Right lobe of liver (tissue), 6 donors: Measurements from ENCODE around the gene SPATA2L. TPM values are rescaled to one million over a fixed set of nuclear protein-coding genes. Genes with fewer than 3 reads are reported as not detected.

Experiments
- ATAC-seq, 4 donors: fragments of 200-7000 bp; cut with Tn5 transposase; one replicate each; pipeline ENCODE4 v1.9.1; 2020; ENCODE audit warnings: mild to moderate bottlenecking in 4 of 4, moderate library complexity in 4 of 4
- DNase-seq, 3 donors: peaks; one replicate each; pipeline ENCODE4 v3.0.0-alpha.2; 2020
- H3K27ac ChIP-seq, 3 donors: fragments of 200-600 bp; one replicate each; pipeline ENCODE4 v1.8.0; 2022
- H3K27me3 ChIP-seq, 2 donors: fragments of 200-600 bp; one replicate each; pipeline ENCODE4 v1.8.0; 2022
- H3K36me3 ChIP-seq, 4 donors: fragments of 200-600 bp; sonication (generic) in 1 of 4; one replicate each; pipeline versions ENCODE4 v1.5.1 to v1.8.0; 2017 to 2022; ENCODE audit warnings: control low read depth in 1 of 4
- H3K4me1 ChIP-seq, 4 donors: fragments of 200-600 bp; sonication (generic) in 1 of 4; one replicate each; pipeline versions ENCODE4 v1.5.1 to v1.8.0; 2017 to 2022; ENCODE audit warnings: control low read depth in 1 of 4
- H3K4me3 ChIP-seq, 3 donors: fragments of 200-600 bp; one replicate each; pipeline ENCODE4 v1.8.0; 2022
- H3K9me3 ChIP-seq, 4 donors: fragments of 200-600 bp; sonication (generic) in 1 of 4; one replicate each; pipeline versions ENCODE4 v1.5.1 to v1.8.0; 2017 to 2022; ENCODE audit warnings: control low read depth in 1 of 4
- CTCF ChIP-seq, 4 donors: fragments of 200-600 bp in 3 of 4; fragments of 450-650 bp in 1 of 4; IDR thresholded peaks; one replicate each; pipeline versions ENCODE4 v1.5.1 to v1.8.0; 2016 to 2022; ENCODE audit warnings: antibody characterized with exemption in 4 of 4, mild to moderate bottlenecking in 2 of 4
- POLR2A ChIP-seq: fragments of 450-650 bp; IDR thresholded peaks from one replicate; pipeline ENCODE4 v1.6.1; 2017; ENCODE audit warnings: antibody characterized with exemption, mild to moderate bottlenecking
- WGBS: methylation state at CpG from one replicate; pipeline ENCODE4 v1.1.6; 2018; ENCODE audit warnings: low coverage, low lambda C conversion rate; ENCODE audit not compliant: insufficient coverage; ENCODE audit errors: missing lambda C conversion rate; 5-methylcytosine and 5-hydroxymethylcytosine counted together
- intact Hi-C, 2 donors: fragments of 100-400 bp; cut with DNase I; formaldehyde crosslinking; loops; one replicate each; pipeline versions ENCODE4 v1.11.2 to v1.14.1; 2022
- total RNA-seq, 6 experiments: library from RNA; depleted of rRNA in 2 of 6; stranded (reverse); fragments of >200 nt in 2 of 6; fragmentation: NEBNext Ultra II Directional in 3 of 6; extraction: Animal tissue kit (Norgen Biotek cat#: 25700) in 3 of 6; gene quantifications; one replicate each; pipeline versions ENCODE4 v1.1.0 to v1.2.4, GENCODE V29; 2016 to 2023
- donor health status: DM: no; HTN: yes; CAD: no.
- donor health status: DM: no; HTN: no; CAD: no.
- donor health status: DM: no; HTN: no; CAD: no.
- donor health status: DM: no; HTN: yes; CAD: no.
- donor health status: DM: no; HTN: yes; CAD: no.

Gene SPATA2L
- total RNA-seq, 6 experiments from 2014 or later, result 5.6 to 17.9 (median 11.2) TPM

DNA sequence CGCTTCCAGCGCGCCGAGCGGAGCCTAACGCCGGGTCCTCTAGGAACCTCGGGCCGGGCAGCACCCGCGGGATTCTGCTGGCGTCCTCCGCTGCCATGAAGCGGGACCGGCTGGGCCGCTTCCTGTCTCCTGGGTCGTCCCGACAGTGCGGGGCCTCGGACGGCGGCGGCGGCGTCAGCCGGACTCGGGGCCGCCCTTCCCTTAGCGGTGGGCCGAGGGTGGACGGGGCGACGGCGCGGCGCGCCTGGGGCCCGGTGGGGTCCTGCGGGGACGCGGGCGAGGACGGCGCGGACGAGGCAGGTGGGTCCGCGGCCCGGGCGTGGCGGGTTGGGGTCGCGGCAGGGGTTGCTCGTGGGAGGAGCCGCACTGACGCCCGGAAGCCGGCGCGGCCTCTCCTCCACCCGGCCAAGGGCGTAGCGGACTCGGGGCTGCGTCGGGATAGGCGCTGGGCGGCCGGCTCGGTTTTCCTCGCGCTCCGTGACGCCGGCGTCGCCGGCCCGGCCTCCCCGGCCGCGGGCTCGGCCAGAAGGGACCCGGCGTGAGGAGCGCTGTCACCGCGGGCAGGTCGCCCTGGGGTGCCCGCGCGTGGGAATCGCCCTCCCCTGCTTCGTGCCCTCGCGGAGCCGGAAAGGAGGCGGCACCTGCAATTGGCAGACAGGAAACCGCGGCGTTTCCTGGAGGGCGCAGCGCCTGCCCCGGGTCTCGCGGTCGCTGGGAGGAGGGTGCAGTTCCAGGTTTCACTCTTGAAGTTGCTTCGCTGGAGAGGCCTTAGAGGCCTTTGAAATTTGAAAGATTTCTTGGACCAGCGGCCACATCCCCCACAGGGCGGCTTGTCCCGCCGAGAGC, 20.3 kb upstream of the SPATA2L start:
- Histone ChIP-seq H3K9me3 (no peaks in the 10 kb centered on the region), H3K4me1 (peaks cover 0 to 31% (median 12%) of the 10 kb centered on the region in 4 donors), H3K27me3 (no peaks in the 10 kb centered on the region), H3K27ac (peak overlapping the region; percentile 90 to 95 (median 95)), H3K4me3 (peak overlapping the region; percentile 89 to 98 (median 94)), H3K36me3 (peaks cover 0 to 26% (median 10%) of the 10 kb centered on the region in 4 donors)
- 0% methylated on average over 7 of the region's 112 CpGs for WGBS
- TF ChIP-seq CTCF (IDR thresholded peaks at IDR 0.05) (no peak), POLR2A (peak; percentile 46)
- DNase-seq, result peak; percentile 78 to 84 (median 80)
- intact Hi-C loops, result no loop called here
- peak; percentile 9 to 41 (median 26) for ATAC-seq

GRCh38 chr16:89720813-89721545, 19.5 kb upstream of the SPATA2L start, which contains the start of the genes VPS9D1 and ZNF276:
TSS of gene VPS9D1 (minus strand) at chr16:89720898. CDS start at chr16:89720861, 37 bp downstream.
TSS of gene ZNF276 (plus strand) at chr16:89721537. CDS start at chr16:89721641, 104 bp downstream.
- H3K9me3 ChIP-seq, result no peaks in the 10 kb centered on the region
- H3K4me1 ChIP-seq, result peaks cover 0 to 31% (median 12%) of the 10 kb centered on the region in 4 donors
- H3K27me3 ChIP-seq, result no peaks in the 10 kb centered on the region
- intact Hi-C loops, result no loop called here
- H3K36me3 ChIP-seq, result peaks cover 0 to 20% (median 10%) of the 10 kb centered on the region in 4 donors
- DNase-seq (peak; percentile 92 to 93 (median 93)), ATAC-seq (peak; percentile 76 to 85 (median 80))
- H3K27ac ChIP-seq, result peak within 1 kb of the TSS; percentile 90 to 95 (median 95)
- WGBS, result 0% methylated on average over 8 of the region's 103 CpGs
- TF ChIP-seq CTCF (IDR thresholded peaks at IDR 0.05) (no peak), POLR2A (peak; percentile 56)
- peak within 1 kb of the TSS; percentile 89 to 98 (median 94) for H3K4me3 ChIP-seq

DNA sequence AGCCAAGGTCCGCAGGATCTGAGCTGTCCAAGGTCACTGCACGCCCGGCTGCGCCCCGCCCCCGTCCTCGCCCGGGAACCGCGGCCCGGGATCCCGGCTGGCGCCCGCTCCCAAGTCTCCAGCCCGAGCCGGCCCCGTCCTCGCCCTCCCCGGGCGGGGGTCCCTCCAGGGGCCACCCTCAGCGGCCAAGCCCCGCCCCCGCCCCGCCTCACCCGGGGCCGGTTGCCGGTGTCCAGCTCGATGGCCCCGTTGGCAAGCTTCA, 19.0 kb upstream of the SPATA2L start:
- peak; percentile 70 to 82 (median 81) for DNase-seq
- TF ChIP-seq POLR2A (no peak), CTCF (IDR thresholded peaks at IDR 0.05) (no peak)
- ATAC-seq, result peak; percentile 24 to 42 (median 40)

DNA sequence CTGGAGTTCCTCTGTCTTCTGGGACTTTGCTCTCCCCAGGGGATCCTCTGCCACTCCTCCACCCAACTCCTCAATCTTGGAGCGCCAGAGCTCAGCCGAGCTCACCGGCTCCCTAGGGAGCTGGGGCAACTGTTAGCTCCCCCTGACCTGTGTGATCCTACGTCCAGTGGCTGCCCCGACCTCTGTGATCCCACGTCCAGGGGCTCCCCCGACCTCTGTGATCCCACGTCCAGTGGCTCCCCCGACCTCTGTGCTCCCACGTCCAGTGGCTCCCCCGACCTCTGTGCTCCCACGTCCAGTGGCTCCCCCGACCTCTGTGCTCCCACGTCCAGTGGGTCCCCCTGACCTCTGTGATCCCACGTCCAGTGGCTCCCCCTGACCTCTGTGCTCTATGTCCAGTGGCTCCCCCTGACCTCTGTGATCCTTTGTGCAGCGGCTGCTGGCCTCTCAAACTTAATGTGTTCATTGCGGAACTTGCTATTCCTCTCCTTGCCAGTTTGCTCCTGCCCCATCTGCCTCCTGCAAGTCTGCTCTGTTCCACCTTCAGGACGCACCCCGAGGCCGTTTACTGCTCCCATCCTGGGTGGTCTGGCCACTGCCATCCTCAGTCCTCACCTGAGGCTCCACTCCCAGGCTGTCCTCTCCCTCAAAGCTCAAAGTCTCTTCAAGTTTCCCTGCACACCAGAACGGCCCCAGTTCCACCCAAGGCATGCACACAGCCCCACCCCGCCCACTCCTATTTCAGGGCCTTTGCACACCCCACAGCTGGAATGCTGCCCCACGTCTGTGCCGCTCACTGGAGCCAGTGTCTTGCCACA, 16.4 kb upstream of the SPATA2L start:
- DNase-seq, result no peak
- Histone ChIP-seq H3K27ac (no peak overlapping the region), H3K4me1 (peaks cover 0 to 17% (median 8%) of the 10 kb centered on the region in 4 donors), H3K27me3 (no peaks in the 10 kb centered on the region), H3K36me3 (peaks cover 0 to under 1% (median 0%) of the 10 kb centered on the region in 4 donors), H3K9me3 (no peaks in the 10 kb centered on the region), H3K4me3 (no peak overlapping the region)
- TF ChIP-seq POLR2A, result no peak
- TF ChIP-seq CTCF (IDR thresholded peaks at IDR 0.05), result no peak
- ATAC-seq, result no peak
- intact Hi-C loops, result no loop called here
- WGBS, result 78% methylated on average over 11 of the region's 24 CpGs

More for the DNA sequence above, 19.0 kb upstream of the SPATA2L start:
- peak overlapping the region; percentile 89 to 98 (median 94) for H3K4me3 ChIP-seq
- H3K9me3 ChIP-seq, result no peaks in the 10 kb centered on the region
- intact Hi-C loops, result no loop called here
- no peaks in the 10 kb centered on the region for H3K27me3 ChIP-seq
- peak overlapping the region; percentile 90 to 95 (median 95) for H3K27ac ChIP-seq
- peaks cover 0 to 31% (median 12%) of the 10 kb centered on the region in 4 donors for H3K4me1 ChIP-seq
- peaks cover 0 to 17% (median 9%) of the 10 kb centered on the region in 4 donors for H3K36me3 ChIP-seq
- WGBS, result 0% methylated on average over 1 of the region's 29 CpGs
